NB4 (cell line): Measurements from ENCODE around the gene TUBE1.

Source experiments
- CTCF ChIP-seq: IDR thresholded peaks from one replicate; pipeline ENCODE4 v1.5.1; 2012; ENCODE audit warnings: low read depth, low read length
- MAX ChIP-seq: IDR thresholded peaks from 2 replicates; pipeline ENCODE4 v1.6.1; 2011; ENCODE audit warnings: low read depth, low read length
- MYC ChIP-seq: IDR thresholded peaks from 2 replicates; pipeline ENCODE4 v1.6.1; 2011; ENCODE audit warnings: low read depth, low read length
- POLR2A ChIP-seq: IDR thresholded peaks from 2 replicates; pipeline ENCODE4 v1.6.1; 2011; ENCODE audit warnings: mild to moderate bottlenecking; ENCODE audit not compliant: insufficient read length; ENCODE audit errors: extremely low read depth

DNA sequence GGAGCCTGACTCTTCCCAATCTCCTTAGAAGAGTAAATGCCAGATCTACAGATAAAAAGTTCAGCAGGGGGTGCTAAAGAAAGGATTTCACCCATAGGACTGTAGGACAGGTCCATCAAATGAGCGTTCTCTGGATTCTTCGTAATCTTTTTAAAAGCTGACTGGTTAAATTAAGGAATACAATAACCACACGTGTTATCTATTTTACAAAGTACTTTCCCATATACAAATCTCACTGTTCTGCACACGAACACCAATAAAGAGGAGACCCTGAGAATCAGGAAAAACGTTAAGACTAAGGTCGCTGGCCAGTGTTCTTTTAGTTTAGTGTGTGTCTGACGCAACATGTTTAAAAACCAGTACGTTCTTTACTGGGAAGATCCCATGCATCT is 542 bp downstream of the TUBE1 start:
- TF ChIP-seq CTCF (peak; percentile 34), POLR2A (no peak), MAX (no peak), MYC (peak; percentile 7; the same call in 1 of the 2 replicates)
